Mesothelial cell of epicardium (in vitro differentiated cells): ENCODE results near the gene SORCS3. TPM values are rescaled to one million over a fixed set of nuclear protein-coding genes. Genes with fewer than 3 reads are reported as not detected.

Experiments used
- DNase-seq, 2 experiments: peaks; one replicate each; pipeline ENCODE4 v3.0.0; 2021; ENCODE audit warnings: low spot score in 2 of 2; ENCODE audit not compliant: unreplicated experiment in 2 of 2
- H3K27ac Mint-ChIP-seq: 2 replicates; pipeline ENCODE4 v1.8.0; 2021; ENCODE audit warnings: mixed read lengths
- H3K27me3 Mint-ChIP-seq: 2 replicates; pipeline ENCODE4 v1.8.0; 2021; ENCODE audit warnings: low read depth, mixed read lengths
- H3K36me3 Mint-ChIP-seq: 2 replicates; pipeline ENCODE4 v1.8.0; 2021; ENCODE audit warnings: mixed read lengths
- H3K4me1 Mint-ChIP-seq: 2 replicates; pipeline ENCODE4 v1.8.0; 2021; ENCODE audit warnings: mixed read lengths
- H3K4me3 Mint-ChIP-seq: 2 replicates; pipeline ENCODE4 v1.8.0; 2021; ENCODE audit warnings: mild to moderate bottlenecking, moderate library complexity, mixed read lengths
- H3K9me3 Mint-ChIP-seq: 2 replicates; pipeline ENCODE4 v1.8.0; 2021; ENCODE audit warnings: mixed read lengths
- CTCF ChIP-seq: fragments of 200-600 bp; sonication (generic); IDR thresholded peaks from one replicate; pipeline ENCODE4 v1.5.0; 2021; ENCODE audit warnings: antibody characterized with exemption; ENCODE audit not compliant: unreplicated experiment
- total RNA-seq: library from RNA; stranded (reverse); gene quantifications from 3 replicates; pipeline ENCODE4 v1.2.1, GENCODE V29; 2021

SORCS3 gene
- total RNA-seq, 1 donor from 2014 or later = 0.04 TPM

GRCh38 chr10:105149371-105149891, 508.3 kb downstream of the SORCS3 start:
- no peaks in the 10 kb centered on the region for H3K36me3 Mint-ChIP-seq
- TF ChIP-seq CTCF = no peak
- H3K4me1 Mint-ChIP-seq = peaks cover 8% of the 10 kb centered on the region
- DNase-seq = no peak
- H3K27me3 Mint-ChIP-seq = peaks cover 18% of the 10 kb centered on the region
- H3K27ac Mint-ChIP-seq = no peak overlapping the region
- H3K4me3 Mint-ChIP-seq = no peak overlapping the region
- H3K9me3 Mint-ChIP-seq = no peaks in the 10 kb centered on the region

- H3K4me1 Mint-ChIP-seq = peaks cover 8% of the 10 kb centered on the region
- H3K36me3 Mint-ChIP-seq = no peaks in the 10 kb centered on the region
- DNase-seq = no peak
- no peak overlapping the region for H3K4me3 Mint-ChIP-seq
- H3K27ac Mint-ChIP-seq = no peak overlapping the region
- H3K9me3 Mint-ChIP-seq = no peaks in the 10 kb centered on the region
- H3K27me3 Mint-ChIP-seq = peaks cover 25% of the 10 kb centered on the region
- TF ChIP-seq CTCF = no peak
These were observed 509.3 kb downstream of the SORCS3 start for GRCh38 chr10:105150259-105150880.

- peaks cover 37% of the 10 kb centered on the region for H3K27me3 Mint-ChIP-seq
- no peak for DNase-seq
- no peak overlapping the region for H3K4me3 Mint-ChIP-seq
- H3K27ac Mint-ChIP-seq = no peak overlapping the region
- H3K9me3 Mint-ChIP-seq = no peaks in the 10 kb centered on the region
- TF ChIP-seq CTCF = no peak
- no peaks in the 10 kb centered on the region for H3K36me3 Mint-ChIP-seq
- peaks cover 2% of the 10 kb centered on the region for H3K4me1 Mint-ChIP-seq
These were observed 513.6 kb downstream of the SORCS3 start for GRCh38 chr10:105154736-105155135.

GRCh38 chr10:105159268-105159667, 518.2 kb downstream of the SORCS3 start:
- no peak for TF ChIP-seq CTCF
- H3K4me1 Mint-ChIP-seq = no peaks in the 10 kb centered on the region
- DNase-seq = no peak
- H3K27me3 Mint-ChIP-seq = peaks cover 50% of the 10 kb centered on the region
- H3K36me3 Mint-ChIP-seq = no peaks in the 10 kb centered on the region
- no peak overlapping the region for H3K4me3 Mint-ChIP-seq
- no peak overlapping the region for H3K27ac Mint-ChIP-seq
- H3K9me3 Mint-ChIP-seq = no peaks in the 10 kb centered on the region

GRCh38 chr10:105161149-105161548, 520.1 kb downstream of the SORCS3 start:
- H3K9me3 Mint-ChIP-seq = no peaks in the 10 kb centered on the region

More at GRCh38 chr10:105161149-105161548, 520.1 kb downstream of the SORCS3 start:
- peaks cover 40% of the 10 kb centered on the region for H3K27me3 Mint-ChIP-seq
- no peak for TF ChIP-seq CTCF
- H3K27ac Mint-ChIP-seq = no peak overlapping the region
- no peaks in the 10 kb centered on the region for H3K4me1 Mint-ChIP-seq
- no peak overlapping the region for H3K4me3 Mint-ChIP-seq
- no peak for DNase-seq
- H3K36me3 Mint-ChIP-seq = no peaks in the 10 kb centered on the region
